Osteocyte (in vitro differentiated cells): ENCODE measurements around the gene ANKRD55. TPM values are rescaled to one million over a fixed set of nuclear protein-coding genes. Genes with fewer than 3 reads are reported as not detected.

Experiments used
- DNase-seq: peaks from one replicate; pipeline ENCODE4 v3.0.0; 2021; ENCODE audit warnings: mixed read lengths; ENCODE audit not compliant: unreplicated experiment; ENCODE audit errors: extremely low spot score
- H3K27ac Mint-ChIP-seq: one replicate; pipeline ENCODE4 v1.8.0; 2021; ENCODE audit warnings: mild to moderate bottlenecking, mixed read lengths; ENCODE audit not compliant: unreplicated experiment
- H3K27me3 Mint-ChIP-seq: one replicate; pipeline ENCODE4 v1.8.0; 2021; ENCODE audit warnings: mixed read lengths; ENCODE audit not compliant: unreplicated experiment
- H3K36me3 Mint-ChIP-seq: one replicate; pipeline ENCODE4 v1.8.0; 2021; ENCODE audit warnings: mixed read lengths; ENCODE audit not compliant: unreplicated experiment
- H3K4me1 Mint-ChIP-seq: one replicate; pipeline ENCODE4 v1.8.0; 2021; ENCODE audit warnings: mixed read lengths; ENCODE audit not compliant: unreplicated experiment
- H3K4me3 Mint-ChIP-seq: one replicate; pipeline ENCODE4 v1.8.0; 2021; ENCODE audit warnings: mild to moderate bottlenecking, moderate library complexity, mixed read lengths; ENCODE audit not compliant: unreplicated experiment
- H3K9me3 Mint-ChIP-seq: one replicate; pipeline ENCODE4 v1.8.0; 2021; ENCODE audit warnings: mixed read lengths; ENCODE audit not compliant: unreplicated experiment
- total RNA-seq: library from RNA; stranded (reverse); gene quantifications from 2 replicates; pipeline ENCODE4 v1.2.1, GENCODE V29; 2021
- TF ChIP-seq, protein P1 (sequence below): fragments of 200-600 bp; sonication (generic); IDR thresholded peaks from 2 replicates; pipeline ENCODE4 v1.5.0; 2021; ENCODE audit warnings: antibody characterized with exemption, mild to moderate bottlenecking, moderate library complexity

ANKRD55 gene
- total RNA-seq, 1 donor from 2014 or later: not detected

DNA sequence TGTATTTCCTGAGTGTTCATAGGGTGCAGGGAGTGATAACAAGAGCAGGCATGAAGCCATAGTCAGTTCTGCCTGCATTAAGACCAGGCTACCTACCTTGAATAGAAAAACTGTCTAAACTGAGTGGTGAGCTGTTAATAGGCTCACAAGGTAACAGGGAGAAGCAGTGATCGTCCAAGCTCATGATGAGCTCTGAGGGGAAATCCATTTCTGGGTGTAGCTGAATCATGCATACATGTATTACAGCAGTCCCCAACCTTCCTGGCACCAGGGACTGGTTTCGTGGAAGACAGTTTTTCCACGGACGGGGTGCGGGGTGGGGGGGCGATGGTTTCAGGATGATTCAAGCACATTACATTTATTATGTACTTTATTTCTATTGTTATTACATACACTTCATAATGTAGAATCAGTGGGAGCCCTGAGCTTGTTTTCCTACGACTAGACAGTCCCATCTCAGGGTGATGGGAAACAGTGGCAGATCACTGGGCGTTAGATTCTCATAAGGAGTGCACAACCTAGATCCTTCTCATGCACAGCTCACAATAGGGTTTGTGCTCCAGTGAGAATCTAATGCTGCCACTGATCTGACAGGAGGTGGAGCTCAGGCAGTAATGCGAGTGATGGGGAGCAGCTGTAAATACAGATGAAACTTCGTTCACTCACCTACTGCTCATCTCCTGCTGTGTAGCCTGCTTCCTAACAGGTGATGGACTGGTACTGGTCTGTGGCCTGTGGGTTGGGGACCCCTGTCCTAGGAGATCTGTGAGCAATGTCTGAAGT, 138.4 kb downstream of the ANKRD55 start:
- peaks cover 25% of the 10 kb centered on the region for H3K4me1 Mint-ChIP-seq
- no peak for DNase-seq
- no peaks in the 10 kb centered on the region for H3K36me3 Mint-ChIP-seq
- no peaks in the 10 kb centered on the region for H3K9me3 Mint-ChIP-seq
- H3K4me3 Mint-ChIP-seq: no peak overlapping the region
- no peaks in the 10 kb centered on the region for H3K27me3 Mint-ChIP-seq
- TF ChIP-seq, protein P1, sequence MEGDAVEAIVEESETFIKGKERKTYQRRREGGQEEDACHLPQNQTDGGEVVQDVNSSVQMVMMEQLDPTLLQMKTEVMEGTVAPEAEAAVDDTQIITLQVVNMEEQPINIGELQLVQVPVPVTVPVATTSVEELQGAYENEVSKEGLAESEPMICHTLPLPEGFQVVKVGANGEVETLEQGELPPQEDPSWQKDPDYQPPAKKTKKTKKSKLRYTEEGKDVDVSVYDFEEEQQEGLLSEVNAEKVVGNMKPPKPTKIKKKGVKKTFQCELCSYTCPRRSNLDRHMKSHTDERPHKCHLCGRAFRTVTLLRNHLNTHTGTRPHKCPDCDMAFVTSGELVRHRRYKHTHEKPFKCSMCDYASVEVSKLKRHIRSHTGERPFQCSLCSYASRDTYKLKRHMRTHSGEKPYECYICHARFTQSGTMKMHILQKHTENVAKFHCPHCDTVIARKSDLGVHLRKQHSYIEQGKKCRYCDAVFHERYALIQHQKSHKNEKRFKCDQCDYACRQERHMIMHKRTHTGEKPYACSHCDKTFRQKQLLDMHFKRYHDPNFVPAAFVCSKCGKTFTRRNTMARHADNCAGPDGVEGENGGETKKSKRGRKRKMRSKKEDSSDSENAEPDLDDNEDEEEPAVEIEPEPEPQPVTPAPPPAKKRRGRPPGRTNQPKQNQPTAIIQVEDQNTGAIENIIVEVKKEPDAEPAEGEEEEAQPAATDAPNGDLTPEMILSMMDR: no peak
- no peak overlapping the region for H3K27ac Mint-ChIP-seq

DNA sequence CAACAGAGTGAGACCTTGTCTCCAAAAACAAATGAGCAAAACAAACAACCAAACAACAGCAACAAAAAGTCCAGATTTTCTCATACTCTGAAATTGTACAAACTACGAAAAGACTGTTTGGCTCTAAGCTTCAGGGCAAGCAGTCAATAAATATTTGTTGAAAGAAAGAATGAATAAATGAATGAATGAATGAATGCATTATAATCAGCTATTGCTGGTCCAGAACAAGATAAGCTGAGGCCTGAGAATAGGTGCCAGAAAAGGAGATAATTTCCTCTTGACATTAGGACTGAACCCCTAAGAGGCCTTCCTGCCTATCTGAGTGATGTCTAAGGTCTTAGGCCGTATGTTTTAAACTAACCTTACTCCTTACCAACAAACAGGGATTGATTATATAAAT, 139.2 kb downstream of the ANKRD55 start:
- Mint-ChIP-seq H3K27ac (no peak overlapping the region), H3K4me1 (peaks cover 17% of the 10 kb centered on the region), H3K27me3 (no peaks in the 10 kb centered on the region), H3K4me3 (no peak overlapping the region), H3K36me3 (no peaks in the 10 kb centered on the region), H3K9me3 (no peaks in the 10 kb centered on the region)
- TF ChIP-seq, protein P1: no peak
- no peak for DNase-seq

DNA sequence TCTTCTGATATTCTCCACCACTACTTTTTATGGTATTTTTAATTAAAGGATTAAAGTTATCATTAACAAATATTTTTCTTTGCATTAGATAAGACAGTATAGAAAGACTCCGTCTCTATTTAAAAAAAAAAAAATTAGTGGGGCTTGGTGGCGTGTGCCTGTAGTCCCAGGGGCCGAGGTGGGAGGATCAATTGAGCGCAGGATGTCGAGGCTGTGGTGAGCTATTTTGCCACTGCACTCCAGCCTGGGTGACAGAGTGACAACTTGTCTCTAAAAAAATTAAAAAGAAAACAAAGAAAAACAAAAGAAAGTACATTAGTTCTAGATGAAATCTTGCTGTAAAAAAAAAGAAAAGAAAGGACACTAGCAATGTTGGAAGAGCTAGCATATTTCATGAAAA, 141.0 kb downstream of the ANKRD55 start:
- Mint-ChIP-seq H3K27ac (no peak overlapping the region), H3K4me3 (no peak overlapping the region), H3K4me1 (peaks cover 7% of the 10 kb centered on the region), H3K9me3 (no peaks in the 10 kb centered on the region), H3K27me3 (no peaks in the 10 kb centered on the region), H3K36me3 (no peaks in the 10 kb centered on the region)
- DNase-seq: no peak
- TF ChIP-seq, protein P1: no peak

DNA sequence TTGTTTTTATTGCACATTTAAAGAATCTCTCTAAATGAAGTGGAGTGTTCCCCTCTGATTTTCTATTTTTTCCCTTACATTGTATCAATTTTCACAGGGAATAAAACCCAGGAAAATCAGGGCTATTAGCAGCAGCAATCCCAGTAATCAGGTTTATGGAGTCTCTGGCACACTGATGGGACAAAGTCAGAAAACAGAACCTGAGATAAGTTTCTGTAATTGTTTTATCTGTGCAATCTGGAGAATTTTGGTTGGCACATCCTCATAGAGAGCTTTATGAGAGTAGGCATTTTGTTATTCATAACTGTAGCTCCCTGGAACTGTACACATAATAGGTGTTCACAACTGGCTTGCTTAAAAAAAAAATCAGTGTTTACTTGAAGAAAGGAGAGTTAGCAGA, 141.5 kb downstream of the ANKRD55 start:
- TF ChIP-seq, protein P1: no peak
- H3K27me3 Mint-ChIP-seq: no peaks in the 10 kb centered on the region
- no peak for DNase-seq
- H3K27ac Mint-ChIP-seq: no peak overlapping the region
- H3K4me1 Mint-ChIP-seq: peaks cover 7% of the 10 kb centered on the region
- H3K4me3 Mint-ChIP-seq: no peak overlapping the region
- no peaks in the 10 kb centered on the region for H3K9me3 Mint-ChIP-seq
- H3K36me3 Mint-ChIP-seq: no peaks in the 10 kb centered on the region

DNA sequence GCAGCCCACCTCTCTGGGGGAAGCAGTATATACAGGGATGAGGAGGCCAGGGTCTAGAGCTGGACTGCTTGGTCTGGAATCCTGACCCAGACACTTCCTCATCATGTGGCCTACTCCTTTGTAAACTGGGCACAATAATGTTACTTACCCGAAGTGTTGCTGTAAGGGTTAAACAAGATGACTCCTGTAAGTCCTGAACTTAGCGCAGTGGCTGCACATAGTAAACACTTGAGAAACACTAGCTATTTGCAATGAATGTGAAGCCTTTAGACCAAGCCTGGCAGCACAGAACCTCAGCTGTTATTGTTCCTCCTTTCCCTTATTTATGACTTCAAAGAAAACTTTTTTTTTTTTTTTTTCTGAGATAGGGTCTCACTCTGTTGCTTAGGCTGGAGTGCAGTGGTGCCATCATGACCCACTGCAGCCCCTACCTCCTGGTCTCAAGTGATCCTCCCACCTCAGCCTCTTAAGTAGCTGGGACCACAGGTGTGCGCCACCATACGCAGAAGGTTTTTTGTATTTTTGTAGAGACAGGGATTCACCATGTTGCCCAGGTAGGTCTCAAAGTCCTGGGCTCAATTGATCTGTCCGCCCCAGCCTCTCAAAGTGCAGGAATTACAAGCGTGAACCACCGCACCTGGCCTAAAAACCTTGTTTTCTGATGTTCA, 142.2 kb downstream of the ANKRD55 start:
- no peak for DNase-seq
- H3K36me3 Mint-ChIP-seq: no peaks in the 10 kb centered on the region
- H3K9me3 Mint-ChIP-seq: no peaks in the 10 kb centered on the region
- no peak overlapping the region for H3K4me3 Mint-ChIP-seq
- H3K4me1 Mint-ChIP-seq: peaks cover 7% of the 10 kb centered on the region
- TF ChIP-seq, protein P1: no peak
- no peaks in the 10 kb centered on the region for H3K27me3 Mint-ChIP-seq
- no peak overlapping the region for H3K27ac Mint-ChIP-seq
